ENCODE data around the gene PLIN3. TPM values are rescaled to one million over a fixed set of nuclear protein-coding genes. Genes with fewer than 3 reads are reported as not detected.
"Not testable (repeated sequence)": the region's sequence is repeated elsewhere in the genome, so short reads cannot be mapped to it uniquely, and the experiment has no call there.

Gene PLIN3
- total RNA-seq, 1 donor from 2014 or later = 55.3 TPM

- intact Hi-C loops (cut with micrococcal nuclease) = no loop called here
- H3K27ac Mint-ChIP-seq = peak overlapping the region; percentile 52
- no peaks in the 10 kb centered on the region for H3K27me3 Mint-ChIP-seq (ENCODE audit: low read depth)
- H3K36me3 Mint-ChIP-seq (ENCODE audit: low read depth) = peaks cover 26% of the 10 kb centered on the region
- DNase-seq (ENCODE audit: low spot score) = no peak
- peaks cover 17% of the 10 kb centered on the region for H3K4me1 Mint-ChIP-seq (ENCODE audit: low read depth)
- no peaks in the 10 kb centered on the region for H3K9me3 Mint-ChIP-seq
- H3K4me3 Mint-ChIP-seq (ENCODE audit: low read depth) = peak overlapping the region; percentile 66
Observed at GRCh38 chr19:4829001-4829712, 38.3 kb downstream of the PLIN3 start.

- no peak overlapping the region for H3K4me3 Mint-ChIP-seq (ENCODE audit: low read depth)
- no peaks in the 10 kb centered on the region for H3K27me3 Mint-ChIP-seq (ENCODE audit: low read depth)
- H3K36me3 Mint-ChIP-seq (ENCODE audit: low read depth) = peaks cover 24% of the 10 kb centered on the region
- no peaks in the 10 kb centered on the region for H3K9me3 Mint-ChIP-seq
- no peak overlapping the region for H3K27ac Mint-ChIP-seq
- intact Hi-C loops (cut with micrococcal nuclease) = no loop called here
- H3K4me1 Mint-ChIP-seq (ENCODE audit: low read depth) = peaks cover 2% of the 10 kb centered on the region
- DNase-seq (ENCODE audit: low spot score) = no peak
Observed at GRCh38 chr19:4823577-4823976, 43.9 kb downstream of the PLIN3 start.

- DNase-seq (ENCODE audit: low spot score); intact Hi-C loops (cut with micrococcal nuclease); H3K9me3 Mint-ChIP-seq; H3K4me1 Mint-ChIP-seq (ENCODE audit: low read depth); H3K4me3 Mint-ChIP-seq (ENCODE audit: low read depth); H3K27me3 Mint-ChIP-seq (ENCODE audit: low read depth); H3K27ac Mint-ChIP-seq: not testable (repeated sequence)
- peaks cover 28% of the 10 kb centered on the region for H3K36me3 Mint-ChIP-seq (ENCODE audit: low read depth)
Observed at GRCh38 chr19:4822354-4822753, 45.1 kb downstream of the PLIN3 start.

GRCh38 chr19:4821265-4821664 lies 46.2 kb downstream of the PLIN3 start:
- no peak for DNase-seq (ENCODE audit: low spot score)
- H3K4me1 Mint-ChIP-seq (ENCODE audit: low read depth) = no peaks in the 10 kb centered on the region
- no peaks in the 10 kb centered on the region for H3K9me3 Mint-ChIP-seq
- no peaks in the 10 kb centered on the region for H3K27me3 Mint-ChIP-seq (ENCODE audit: low read depth)
- H3K36me3 Mint-ChIP-seq (ENCODE audit: low read depth) = peaks cover 39% of the 10 kb centered on the region
- intact Hi-C loops (cut with micrococcal nuclease) = no loop called here
- H3K4me3 Mint-ChIP-seq (ENCODE audit: low read depth) = no peak overlapping the region
- H3K27ac Mint-ChIP-seq = peak overlapping the region; percentile 9

GRCh38 chr19:4817467-4818277 lies 49.8 kb downstream of the PLIN3 start:
- H3K36me3 Mint-ChIP-seq (ENCODE audit: low read depth) = peaks cover 46% of the 10 kb centered on the region
- intact Hi-C loops (cut with micrococcal nuclease) = loop anchor here (10.0 kb wide), 1 partner anchor 217 kb away; no protein-coding TSS in a partner anchor
- H3K4me1 Mint-ChIP-seq (ENCODE audit: low read depth) = peaks cover 12% of the 10 kb centered on the region
- no peak for DNase-seq (ENCODE audit: low spot score)
- H3K4me3 Mint-ChIP-seq (ENCODE audit: low read depth) = no peak overlapping the region
- no peaks in the 10 kb centered on the region for H3K9me3 Mint-ChIP-seq
- no peak overlapping the region for H3K27ac Mint-ChIP-seq
- no peaks in the 10 kb centered on the region for H3K27me3 Mint-ChIP-seq (ENCODE audit: low read depth)

GRCh38 chr19:4816950-4817278 lies 50.6 kb downstream of the PLIN3 start:
- H3K4me1 Mint-ChIP-seq (ENCODE audit: low read depth) = peaks cover 12% of the 10 kb centered on the region

DNA sequence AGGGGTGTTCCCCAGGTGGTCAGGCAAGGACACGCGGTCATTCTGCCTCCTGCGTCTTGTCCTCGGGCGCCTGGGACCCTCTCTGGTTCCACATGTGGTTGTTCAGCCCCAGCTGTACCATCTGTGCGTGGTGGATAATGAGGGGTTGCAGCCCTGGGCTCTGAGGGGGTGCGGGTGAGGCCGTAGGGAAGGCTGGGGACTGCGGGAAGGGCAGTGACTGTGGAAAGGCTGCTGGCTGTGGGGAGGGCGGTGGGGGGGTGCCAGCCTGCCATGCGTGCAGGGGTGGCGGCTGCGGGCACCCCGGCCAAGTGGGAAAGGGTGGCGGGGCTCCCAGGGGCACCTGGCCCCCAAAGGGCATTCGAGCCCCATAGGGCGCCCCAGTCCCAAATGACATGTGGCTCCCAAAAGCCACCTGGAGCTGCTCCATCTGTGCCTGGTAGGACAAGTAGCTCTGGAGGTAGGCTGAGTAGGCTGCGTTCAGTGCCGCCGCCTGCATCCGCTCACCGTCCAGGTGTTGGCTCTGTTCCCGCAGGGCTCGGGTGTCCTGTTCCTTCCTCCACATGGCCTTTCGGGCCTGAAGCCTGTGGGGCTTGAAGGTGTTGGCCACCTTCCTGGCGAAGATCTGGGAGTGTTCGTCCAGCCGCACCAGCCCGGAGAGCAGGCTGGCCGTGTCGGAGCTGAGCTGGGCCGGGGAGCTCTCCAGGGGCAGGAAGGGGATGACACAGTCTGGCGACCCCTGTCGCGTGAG lies 51.1 kb downstream of the PLIN3 start:
- Mint-ChIP-seq H3K27ac (no peak overlapping the region), H3K4me3 (ENCODE audit: low read depth) (no peak overlapping the region), H3K36me3 (ENCODE audit: low read depth) (peaks cover 41% of the 10 kb centered on the region), H3K9me3 (no peaks in the 10 kb centered on the region), H3K4me1 (ENCODE audit: low read depth) (peaks cover 12% of the 10 kb centered on the region), H3K27me3 (ENCODE audit: low read depth) (no peaks in the 10 kb centered on the region)
- intact Hi-C loops (cut with micrococcal nuclease) = loop anchor here (10.0 kb wide), 1 partner anchor 218 kb away; no protein-coding TSS in a partner anchor
- DNase-seq (ENCODE audit: low spot score) = no peak

More at GRCh38 chr19:4816950-4817278, 50.6 kb downstream of the PLIN3 start:
- Mint-ChIP-seq H3K27ac (peak overlapping the region; percentile 28), H3K4me3 (ENCODE audit: low read depth) (no peak overlapping the region), H3K9me3 (no peaks in the 10 kb centered on the region), H3K36me3 (ENCODE audit: low read depth) (peaks cover 43% of the 10 kb centered on the region), H3K27me3 (ENCODE audit: low read depth) (no peaks in the 10 kb centered on the region)
- no peak for DNase-seq (ENCODE audit: low spot score)
- intact Hi-C loops (cut with micrococcal nuclease) = loop anchor here (10.0 kb wide), 1 partner anchor 218 kb away; no protein-coding TSS in a partner anchor

DNA sequence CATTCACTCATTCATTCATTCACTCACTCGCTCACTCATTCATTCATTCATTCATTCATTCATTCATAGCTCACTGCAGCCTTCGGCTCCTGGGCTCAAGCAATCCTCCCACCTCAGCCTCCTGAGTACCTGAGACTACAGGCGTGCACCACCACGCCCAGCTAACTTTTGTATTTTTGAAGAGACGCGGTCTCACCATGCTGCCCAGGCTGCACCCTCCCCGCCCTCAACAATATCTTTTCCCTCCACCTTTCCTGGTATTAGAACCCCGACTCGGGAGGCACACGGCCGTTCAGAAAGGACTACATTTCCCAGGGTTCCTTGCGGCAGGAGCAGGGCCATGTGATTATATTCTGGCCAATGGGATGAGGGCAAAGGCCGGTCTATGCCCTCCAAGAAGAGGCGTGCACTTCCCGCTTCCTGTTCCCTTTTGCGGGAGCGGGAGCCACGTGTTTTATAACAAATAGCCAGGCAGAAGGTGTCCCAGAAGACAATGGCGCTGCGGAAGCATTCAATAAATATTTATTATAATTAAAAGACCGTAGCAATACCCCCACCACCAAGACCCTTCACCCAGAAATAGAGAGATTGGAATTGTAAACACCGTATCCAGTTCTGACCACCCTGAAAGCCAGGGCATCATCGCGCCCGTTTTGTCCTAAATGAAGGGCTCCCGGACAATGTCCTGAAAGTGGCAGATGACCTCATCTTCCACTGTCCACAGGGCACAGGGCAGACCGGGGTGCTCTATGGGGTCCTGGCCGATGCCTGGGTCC lies 51.9 kb downstream of the PLIN3 start:
- no peaks in the 10 kb centered on the region for H3K27me3 Mint-ChIP-seq (ENCODE audit: low read depth)
- H3K4me1 Mint-ChIP-seq (ENCODE audit: low read depth) = peaks cover 14% of the 10 kb centered on the region
- H3K9me3 Mint-ChIP-seq = no peaks in the 10 kb centered on the region
- peak overlapping the region; percentile 70 for H3K4me3 Mint-ChIP-seq (ENCODE audit: low read depth)
- peak overlapping the region; percentile 40 for H3K27ac Mint-ChIP-seq
- intact Hi-C loops (cut with micrococcal nuclease) = loop anchor here (1.0 to 10.0 kb wide), 3 partner anchors 24 to 219 kb away; partner anchors contain the start of gene FEM1A
- H3K36me3 Mint-ChIP-seq (ENCODE audit: low read depth) = peaks cover 39% of the 10 kb centered on the region
- DNase-seq (ENCODE audit: low spot score) = peak; percentile 63

DNA sequence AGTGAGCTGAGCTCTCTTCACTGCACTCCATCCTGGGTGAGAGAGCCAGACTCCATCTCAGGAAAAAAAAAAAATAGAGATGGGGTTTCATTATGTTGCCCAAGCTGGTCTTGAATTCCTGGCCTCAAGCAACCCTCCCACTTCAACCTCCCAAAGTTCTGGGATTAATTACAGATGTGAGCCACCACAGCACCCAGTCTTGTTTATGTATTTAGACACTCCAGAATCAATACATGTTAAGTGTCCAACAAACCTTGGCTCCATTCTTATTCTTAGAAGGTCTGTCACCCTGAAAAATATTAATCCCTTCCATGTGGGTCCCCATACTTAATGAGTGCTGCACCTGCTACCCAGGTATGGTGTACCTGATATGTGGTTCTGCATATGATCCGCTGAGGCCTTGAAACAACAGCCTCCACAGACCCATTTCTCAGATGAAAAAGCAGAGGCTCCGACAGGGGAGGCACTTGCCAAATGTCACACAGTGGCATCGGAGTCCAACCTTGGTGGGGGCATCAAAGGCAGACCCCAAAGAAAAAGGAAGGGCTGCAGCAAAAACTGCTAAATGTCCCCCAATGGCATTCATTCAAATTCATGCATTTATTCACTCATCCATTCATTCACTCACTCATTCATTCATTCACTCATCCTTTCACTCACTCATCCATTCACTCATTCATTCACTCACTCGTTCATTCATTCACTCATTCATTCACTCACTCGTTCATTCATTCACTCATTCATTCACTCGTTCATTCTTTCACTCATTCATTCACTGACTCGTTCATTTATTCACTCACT lies 52.6 kb downstream of the PLIN3 start:
- Mint-ChIP-seq H3K36me3 (ENCODE audit: low read depth) (peaks cover 38% of the 10 kb centered on the region), H3K27me3 (ENCODE audit: low read depth) (no peaks in the 10 kb centered on the region), H3K9me3 (no peaks in the 10 kb centered on the region), H3K4me3 (ENCODE audit: low read depth) (peak overlapping the region; percentile 70), H3K27ac (peak overlapping the region; percentile 40), H3K4me1 (ENCODE audit: low read depth) (peaks cover 14% of the 10 kb centered on the region)
- intact Hi-C loops (cut with micrococcal nuclease) = loop anchor here (1.0 to 10.0 kb wide), 3 partner anchors 24 to 220 kb away; partner anchors contain the start of gene FEM1A
- DNase-seq (ENCODE audit: low spot score) = no peak

- Mint-ChIP-seq H3K9me3 (no peaks in the 10 kb centered on the region), H3K36me3 (ENCODE audit: low read depth) (peaks cover 16% of the 10 kb centered on the region), H3K27me3 (ENCODE audit: low read depth) (no peaks in the 10 kb centered on the region), H3K4me3 (ENCODE audit: low read depth) (no peak overlapping the region), H3K4me1 (ENCODE audit: low read depth) (peaks cover 14% of the 10 kb centered on the region), H3K27ac (peak overlapping the region; percentile 33)
- peak; percentile 78 for DNase-seq (ENCODE audit: low spot score)
- intact Hi-C loops (cut with micrococcal nuclease) = loop anchor here (1.0 to 10.0 kb wide), 2 partner anchors 40 to 223 kb away; no protein-coding TSS in a partner anchor
Observed at GRCh38 chr19:4811328-4812131, 55.9 kb downstream of the PLIN3 start.

GRCh38 chr19:4807188-4807587 lies 60.3 kb downstream of the PLIN3 start:
- no peaks in the 10 kb centered on the region for H3K27me3 Mint-ChIP-seq (ENCODE audit: low read depth)
- DNase-seq (ENCODE audit: low spot score) = no peak
- no peaks in the 10 kb centered on the region for H3K9me3 Mint-ChIP-seq
- H3K27ac Mint-ChIP-seq = no peak overlapping the region
- no peak overlapping the region for H3K4me3 Mint-ChIP-seq (ENCODE audit: low read depth)
- intact Hi-C loops (cut with micrococcal nuclease) = no loop called here
- peaks cover 2% of the 10 kb centered on the region for H3K4me1 Mint-ChIP-seq (ENCODE audit: low read depth)
- H3K36me3 Mint-ChIP-seq (ENCODE audit: low read depth) = no peaks in the 10 kb centered on the region

All from activated T-helper 2 cell treated with anti-CD3 and anti-CD28 coated beads, Interferon-gamma antibody, Interleukin-2, Interleukin-4, amounts not matched to agents 10 μg/mL and 5 μg/mL and 100 μg/mL, durations not matched to agents 14 hours and 24 hours and 36 hours (primary cell).